Mesothelial cell of epicardium (in vitro differentiated cells): ENCODE results near the gene CENPL. TPM values are rescaled to one million over a fixed set of nuclear protein-coding genes. Genes with fewer than 3 reads are reported as not detected.
"Not testable (repeated sequence)": the region's sequence is repeated elsewhere in the genome, so short reads cannot be mapped to it uniquely, and the experiment has no call there.

Experiments
- DNase-seq, 2 experiments: peaks; one replicate each; pipeline ENCODE4 v3.0.0; 2021; ENCODE audit warnings: low spot score in 2 of 2; ENCODE audit not compliant: unreplicated experiment in 2 of 2
- H3K27ac Mint-ChIP-seq: 2 replicates; pipeline ENCODE4 v1.8.0; 2021; ENCODE audit warnings: mixed read lengths
- H3K27me3 Mint-ChIP-seq: 2 replicates; pipeline ENCODE4 v1.8.0; 2021; ENCODE audit warnings: low read depth, mixed read lengths
- H3K36me3 Mint-ChIP-seq: 2 replicates; pipeline ENCODE4 v1.8.0; 2021; ENCODE audit warnings: mixed read lengths
- H3K4me1 Mint-ChIP-seq: 2 replicates; pipeline ENCODE4 v1.8.0; 2021; ENCODE audit warnings: mixed read lengths
- H3K4me3 Mint-ChIP-seq: 2 replicates; pipeline ENCODE4 v1.8.0; 2021; ENCODE audit warnings: mild to moderate bottlenecking, moderate library complexity, mixed read lengths
- H3K9me3 Mint-ChIP-seq: 2 replicates; pipeline ENCODE4 v1.8.0; 2021; ENCODE audit warnings: mixed read lengths
- total RNA-seq: library from RNA; stranded (reverse); gene quantifications from 3 replicates; pipeline ENCODE4 v1.2.1, GENCODE V29; 2021
- TF ChIP-seq, protein P1 (sequence below): fragments of 200-600 bp; sonication (generic); IDR thresholded peaks from one replicate; pipeline ENCODE4 v1.5.0; 2021; ENCODE audit warnings: antibody characterized with exemption; ENCODE audit not compliant: unreplicated experiment

Gene CENPL
- total RNA-seq, 1 donor from 2014 or later, result 12.0 TPM

DNA sequence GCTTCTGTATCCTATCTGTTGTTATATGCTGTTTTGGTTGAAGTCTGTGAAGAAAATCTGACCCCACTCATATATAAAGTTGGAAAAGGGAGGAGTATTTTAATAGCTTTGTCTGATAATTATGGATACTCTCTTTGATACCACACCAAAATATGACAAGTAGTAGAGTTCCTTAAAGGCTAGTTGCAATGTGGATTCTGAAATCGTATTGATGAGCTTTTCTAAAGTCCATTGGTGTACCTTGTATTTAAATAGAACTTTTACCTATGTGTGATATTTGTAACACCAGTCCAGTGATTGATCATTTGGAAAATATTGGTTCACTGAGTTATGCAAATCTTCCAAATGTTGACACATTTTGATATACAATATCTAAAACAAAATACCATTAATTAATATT lies 35.4 kb upstream of the CENPL start:
- no peak overlapping the region for H3K4me3 Mint-ChIP-seq
- peaks cover 36% of the 10 kb centered on the region for H3K36me3 Mint-ChIP-seq
- DNase-seq, result no peak
- TF ChIP-seq, protein P1, sequence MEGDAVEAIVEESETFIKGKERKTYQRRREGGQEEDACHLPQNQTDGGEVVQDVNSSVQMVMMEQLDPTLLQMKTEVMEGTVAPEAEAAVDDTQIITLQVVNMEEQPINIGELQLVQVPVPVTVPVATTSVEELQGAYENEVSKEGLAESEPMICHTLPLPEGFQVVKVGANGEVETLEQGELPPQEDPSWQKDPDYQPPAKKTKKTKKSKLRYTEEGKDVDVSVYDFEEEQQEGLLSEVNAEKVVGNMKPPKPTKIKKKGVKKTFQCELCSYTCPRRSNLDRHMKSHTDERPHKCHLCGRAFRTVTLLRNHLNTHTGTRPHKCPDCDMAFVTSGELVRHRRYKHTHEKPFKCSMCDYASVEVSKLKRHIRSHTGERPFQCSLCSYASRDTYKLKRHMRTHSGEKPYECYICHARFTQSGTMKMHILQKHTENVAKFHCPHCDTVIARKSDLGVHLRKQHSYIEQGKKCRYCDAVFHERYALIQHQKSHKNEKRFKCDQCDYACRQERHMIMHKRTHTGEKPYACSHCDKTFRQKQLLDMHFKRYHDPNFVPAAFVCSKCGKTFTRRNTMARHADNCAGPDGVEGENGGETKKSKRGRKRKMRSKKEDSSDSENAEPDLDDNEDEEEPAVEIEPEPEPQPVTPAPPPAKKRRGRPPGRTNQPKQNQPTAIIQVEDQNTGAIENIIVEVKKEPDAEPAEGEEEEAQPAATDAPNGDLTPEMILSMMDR, result no peak
- no peaks in the 10 kb centered on the region for H3K9me3 Mint-ChIP-seq
- H3K27me3 Mint-ChIP-seq, result no peaks in the 10 kb centered on the region
- no peak overlapping the region for H3K27ac Mint-ChIP-seq
- H3K4me1 Mint-ChIP-seq, result peaks cover 9% of the 10 kb centered on the region

DNA sequence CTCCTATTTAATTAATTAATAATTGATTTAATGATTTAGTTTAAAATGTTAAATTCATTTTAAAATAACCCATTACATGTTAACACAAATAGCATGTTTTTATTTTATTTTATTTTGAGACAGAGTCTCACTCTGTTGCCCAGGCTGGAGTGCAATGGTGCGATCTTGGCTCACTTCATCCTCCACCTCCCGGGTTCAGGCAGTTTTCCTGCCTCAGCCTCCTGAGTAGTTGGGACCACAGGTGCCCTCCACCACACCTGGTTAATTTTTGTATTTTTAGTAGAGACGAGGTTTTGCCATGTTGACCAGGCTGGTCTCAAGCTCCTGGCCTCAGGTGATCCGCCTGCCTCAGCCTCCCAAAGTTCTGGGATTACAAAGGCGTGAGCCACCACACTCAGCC lies 34.9 kb upstream of the CENPL start:
- not testable (repeated sequence) for H3K4me3 Mint-ChIP-seq, DNase-seq, H3K27me3 Mint-ChIP-seq, H3K9me3 Mint-ChIP-seq, H3K27ac Mint-ChIP-seq, H3K4me1 Mint-ChIP-seq
- H3K36me3 Mint-ChIP-seq, result peaks cover 36% of the 10 kb centered on the region

DNA sequence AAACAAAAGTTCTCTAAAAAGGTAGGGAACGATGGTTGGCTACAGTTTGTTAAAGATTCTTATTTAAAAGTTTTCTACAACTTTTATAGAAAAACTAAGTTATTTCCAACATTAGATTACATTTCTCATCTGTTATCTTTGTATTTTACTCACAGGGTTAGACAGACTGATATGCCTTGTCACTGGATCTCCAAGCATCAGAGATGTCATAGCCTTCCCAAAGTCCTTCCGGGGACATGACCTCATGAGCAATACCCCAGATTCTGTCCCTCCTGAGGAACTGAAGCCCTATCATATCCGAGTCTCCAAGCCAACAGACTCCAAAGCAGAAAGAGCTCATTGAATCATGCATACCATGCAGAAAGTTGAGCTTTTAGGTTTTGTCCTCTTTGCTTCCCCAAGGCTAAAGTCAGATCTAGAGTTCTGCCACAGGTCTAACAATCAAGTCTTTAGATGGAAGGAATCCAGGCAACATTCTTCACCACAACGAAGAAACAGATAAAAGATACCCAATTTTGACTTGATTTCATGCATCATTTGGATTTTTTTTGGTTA lies 32.8 kb upstream of the CENPL start:
- Mint-ChIP-seq H3K36me3 (peaks cover 31% of the 10 kb centered on the region), H3K9me3 (no peaks in the 10 kb centered on the region), H3K4me1 (no peaks in the 10 kb centered on the region), H3K27ac (no peak overlapping the region), H3K4me3 (no peak overlapping the region), H3K27me3 (no peaks in the 10 kb centered on the region)
- no peak for DNase-seq
- TF ChIP-seq, protein P1, result no peak

DNA sequence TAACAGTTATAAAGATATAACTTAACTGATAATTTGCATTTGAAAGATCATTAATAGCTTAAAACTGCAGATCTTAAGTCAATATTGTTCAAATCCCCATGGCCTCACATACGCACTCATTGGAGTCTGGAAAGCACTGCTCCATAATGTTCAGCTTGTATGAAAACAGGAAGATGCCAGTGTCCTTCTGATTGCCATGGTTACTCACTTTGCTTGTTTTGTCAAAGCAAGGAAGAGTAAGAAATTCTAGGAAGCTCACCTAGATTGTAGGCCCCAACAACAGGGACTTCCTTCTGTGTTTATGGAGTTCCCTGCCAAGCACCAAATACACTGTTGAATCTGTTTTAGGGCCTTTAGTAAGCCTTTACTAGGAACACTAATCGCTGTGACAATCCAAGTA lies 32.2 kb upstream of the CENPL start:
- Mint-ChIP-seq H3K27me3 (no peaks in the 10 kb centered on the region), H3K9me3 (no peaks in the 10 kb centered on the region), H3K4me1 (no peaks in the 10 kb centered on the region), H3K4me3 (no peak overlapping the region), H3K36me3 (peaks cover 33% of the 10 kb centered on the region), H3K27ac (no peak overlapping the region)
- TF ChIP-seq, protein P1, result no peak
- DNase-seq, result no peak

DNA sequence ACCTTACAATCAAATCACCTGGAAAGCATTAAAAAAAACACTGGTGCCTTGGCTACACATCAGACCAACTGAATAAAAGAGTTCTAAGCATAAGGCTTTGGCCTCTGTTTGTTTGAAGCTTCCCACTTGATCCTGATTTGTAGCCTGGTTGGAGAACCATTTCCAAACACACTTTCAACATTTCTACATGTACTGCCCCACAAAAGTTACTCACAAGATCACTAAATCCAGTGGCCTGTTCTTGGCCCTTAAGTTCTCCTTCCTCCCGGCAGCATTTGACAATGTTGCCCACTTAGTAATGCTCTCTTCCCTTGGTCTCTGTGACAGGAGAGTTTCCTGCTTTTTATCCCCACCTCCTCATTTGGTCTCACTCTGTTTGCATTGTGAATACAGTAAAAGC lies 31.3 kb upstream of the CENPL start:
- H3K4me3 Mint-ChIP-seq, result no peak overlapping the region
- H3K9me3 Mint-ChIP-seq, result no peaks in the 10 kb centered on the region
- peaks cover 33% of the 10 kb centered on the region for H3K36me3 Mint-ChIP-seq
- H3K27me3 Mint-ChIP-seq, result no peaks in the 10 kb centered on the region
- TF ChIP-seq, protein P1, result no peak
- H3K4me1 Mint-ChIP-seq, result no peaks in the 10 kb centered on the region
- DNase-seq, result no peak
- no peak overlapping the region for H3K27ac Mint-ChIP-seq

DNA sequence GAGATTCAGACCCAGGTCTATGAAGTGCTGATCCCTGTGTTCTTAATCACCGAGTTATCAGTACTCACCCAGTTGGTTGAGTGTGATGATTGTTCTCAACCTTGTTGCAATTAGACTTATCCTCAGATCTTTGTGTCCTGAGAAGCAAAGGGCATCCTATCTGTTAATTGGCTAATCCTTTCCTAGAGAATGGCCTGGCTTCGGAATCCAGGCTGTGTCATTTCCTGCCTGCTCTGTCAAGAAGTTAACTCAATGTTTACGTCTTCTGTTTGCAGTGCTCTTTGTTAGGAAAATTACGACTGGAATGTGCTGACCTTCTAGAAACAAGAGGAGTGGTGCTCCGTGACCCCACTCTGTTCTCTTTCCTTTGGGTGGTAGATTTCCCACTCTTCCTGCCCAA lies 28.4 kb upstream of the CENPL start:
- Mint-ChIP-seq H3K36me3 (peaks cover 30% of the 10 kb centered on the region), H3K9me3 (no peaks in the 10 kb centered on the region), H3K27me3 (no peaks in the 10 kb centered on the region), H3K27ac (peak overlapping the region; percentile 67), H3K4me3 (no peak overlapping the region), H3K4me1 (no peaks in the 10 kb centered on the region)
- TF ChIP-seq, protein P1, result no peak
- DNase-seq, result no peak
